RWPE2 (cell line): Measurements from ENCODE around the gene DIDO1.

Source experiments
- ATAC-seq: fragments of 200-7000 bp; cut with Tn5 transposase; 3 replicates; pipeline ENCODE4 v1.9.1; 2021; ENCODE audit warnings: low read depth
- DNase-seq: peaks from one replicate; pipeline ENCODE4 v3.0.0-alpha.2; 2020; ENCODE audit warnings: low spot score
- H3K27ac ChIP-seq: fragments of 450-650 bp; 2 replicates; pipeline ENCODE4 v1.5.1; 2017; ENCODE audit warnings: mild to moderate bottlenecking; ENCODE audit not compliant: poor library complexity, severe bottlenecking
- H3K27me3 ChIP-seq: fragments of 250-450 bp; sonication (Bioruptor Pico); 2 replicates; pipeline ENCODE4 v1.5.1; 2021; ENCODE audit warnings: mild to moderate bottlenecking, moderate library complexity; ENCODE audit not compliant: insufficient read depth, poor library complexity, severe bottlenecking
- H3K36me3 ChIP-seq: fragments of 250-450 bp; sonication (Bioruptor Pico); 2 replicates; pipeline ENCODE4 v1.5.1; 2020; ENCODE audit warnings: low read depth, mild to moderate bottlenecking, moderate library complexity
- H3K4me1 ChIP-seq: fragments of 250-450 bp; sonication (Bioruptor Pico); 2 replicates; pipeline ENCODE4 v1.5.1; 2021; ENCODE audit warnings: mild to moderate bottlenecking, moderate library complexity; ENCODE audit not compliant: insufficient read depth, poor library complexity, severe bottlenecking
- H3K4me3 ChIP-seq: fragments of 250-450 bp; sonication (Bioruptor Pico); 2 replicates; pipeline ENCODE4 v1.5.1; 2021; ENCODE audit warnings: mild to moderate bottlenecking, moderate library complexity; ENCODE audit not compliant: severe bottlenecking
- H3K9me3 ChIP-seq: fragments of 250-450 bp; sonication (Bioruptor Pico); 2 replicates; pipeline ENCODE4 v1.5.1; 2021; ENCODE audit warnings: mild to moderate bottlenecking, moderate library complexity; ENCODE audit not compliant: severe bottlenecking
- TF ChIP-seq, protein P1 (sequence below): fragments of 450-650 bp; IDR thresholded peaks from one replicate; pipeline ENCODE4 v1.5.1; 2017; ENCODE audit warnings: mild to moderate bottlenecking, moderate library complexity; ENCODE audit not compliant: poor library complexity, severe bottlenecking

DIDO1 gene

DNA sequence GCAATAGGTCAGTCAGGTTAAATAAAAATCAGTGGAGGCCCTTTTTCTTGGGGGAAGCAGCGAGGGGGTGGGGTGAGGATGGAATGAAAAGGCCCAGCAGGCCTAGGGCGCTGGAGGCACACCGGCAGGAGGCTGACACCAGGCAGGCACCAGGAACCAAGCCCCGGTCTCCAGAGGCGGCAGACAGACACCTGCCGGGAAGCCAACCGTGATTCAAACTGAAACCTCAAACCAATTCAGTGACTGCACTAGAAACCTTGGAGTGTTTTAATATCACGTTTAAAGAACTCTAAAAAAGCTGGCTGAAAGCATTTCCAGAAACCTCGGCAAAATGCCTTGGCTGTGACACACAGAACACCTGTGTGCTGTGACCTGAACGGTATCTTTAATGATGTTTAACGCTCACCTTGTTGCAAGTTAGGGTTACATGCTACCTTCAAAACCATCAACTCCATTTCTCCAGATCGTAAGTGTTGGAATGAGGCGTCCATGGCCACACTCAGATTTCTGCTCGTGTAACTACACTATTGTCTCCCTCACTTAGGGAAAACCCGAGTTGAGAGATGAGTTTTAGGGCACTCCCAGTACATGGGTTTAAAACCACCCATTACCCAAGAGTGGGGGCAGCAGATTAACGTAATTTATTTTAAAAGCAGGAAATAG lies 27.2 kb downstream of the DIDO1 start:
- H3K4me1 ChIP-seq: peaks cover 15% of the 10 kb centered on the region
- no peak overlapping the region for H3K4me3 ChIP-seq
- TF ChIP-seq, protein P1, sequence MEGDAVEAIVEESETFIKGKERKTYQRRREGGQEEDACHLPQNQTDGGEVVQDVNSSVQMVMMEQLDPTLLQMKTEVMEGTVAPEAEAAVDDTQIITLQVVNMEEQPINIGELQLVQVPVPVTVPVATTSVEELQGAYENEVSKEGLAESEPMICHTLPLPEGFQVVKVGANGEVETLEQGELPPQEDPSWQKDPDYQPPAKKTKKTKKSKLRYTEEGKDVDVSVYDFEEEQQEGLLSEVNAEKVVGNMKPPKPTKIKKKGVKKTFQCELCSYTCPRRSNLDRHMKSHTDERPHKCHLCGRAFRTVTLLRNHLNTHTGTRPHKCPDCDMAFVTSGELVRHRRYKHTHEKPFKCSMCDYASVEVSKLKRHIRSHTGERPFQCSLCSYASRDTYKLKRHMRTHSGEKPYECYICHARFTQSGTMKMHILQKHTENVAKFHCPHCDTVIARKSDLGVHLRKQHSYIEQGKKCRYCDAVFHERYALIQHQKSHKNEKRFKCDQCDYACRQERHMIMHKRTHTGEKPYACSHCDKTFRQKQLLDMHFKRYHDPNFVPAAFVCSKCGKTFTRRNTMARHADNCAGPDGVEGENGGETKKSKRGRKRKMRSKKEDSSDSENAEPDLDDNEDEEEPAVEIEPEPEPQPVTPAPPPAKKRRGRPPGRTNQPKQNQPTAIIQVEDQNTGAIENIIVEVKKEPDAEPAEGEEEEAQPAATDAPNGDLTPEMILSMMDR: no peak
- H3K27me3 ChIP-seq: no peaks in the 10 kb centered on the region
- no peak for ATAC-seq
- peaks cover 60% of the 10 kb centered on the region for H3K36me3 ChIP-seq
- no peaks in the 10 kb centered on the region for H3K9me3 ChIP-seq
- H3K27ac ChIP-seq: no peak overlapping the region
- peak; percentile 76 for DNase-seq

DNA sequence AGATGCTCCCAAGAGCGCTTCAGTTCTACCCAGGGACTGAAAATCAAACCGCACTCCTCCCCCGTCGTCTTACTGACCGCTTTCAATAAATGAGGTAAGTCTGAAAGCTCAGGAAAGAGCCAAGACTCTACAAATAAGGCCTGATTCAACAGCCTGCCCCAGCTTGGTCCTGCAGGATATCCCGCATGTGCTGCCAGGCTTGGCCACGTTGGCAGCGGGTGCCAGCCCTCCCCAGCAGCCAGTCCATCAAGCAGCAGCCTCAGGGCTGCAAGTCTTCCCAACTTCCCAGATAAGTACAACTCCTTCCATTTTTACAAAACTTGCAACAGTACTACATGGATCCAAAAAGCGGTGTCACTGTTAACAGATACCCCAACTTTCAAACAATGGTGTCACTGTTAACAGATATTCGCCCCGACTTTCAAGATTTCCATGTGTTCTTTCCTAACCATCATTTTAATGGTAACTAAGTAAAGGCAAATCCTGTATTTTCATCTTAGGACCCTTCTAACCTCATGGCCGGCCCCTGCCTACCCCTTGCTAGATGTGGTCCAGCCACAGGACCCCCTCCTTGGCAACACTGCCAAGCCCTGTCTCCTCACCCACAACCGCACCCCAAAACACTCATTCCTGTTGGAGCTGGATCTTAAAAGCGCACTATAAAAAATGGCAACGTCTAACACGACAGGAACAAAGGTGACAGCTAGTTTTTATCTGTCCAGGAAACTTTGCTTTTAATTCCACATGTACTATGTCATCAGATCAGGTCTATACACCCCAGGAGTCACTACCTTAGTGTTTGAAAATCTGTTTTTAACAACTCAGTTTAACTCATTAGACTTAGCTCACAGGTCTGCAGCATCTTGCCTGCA lies 28.0 kb downstream of the DIDO1 start:
- Histone ChIP-seq H3K36me3 (peaks cover 60% of the 10 kb centered on the region), H3K27ac (no peak overlapping the region), H3K27me3 (no peaks in the 10 kb centered on the region), H3K4me1 (peaks cover 15% of the 10 kb centered on the region), H3K9me3 (no peaks in the 10 kb centered on the region), H3K4me3 (no peak overlapping the region)
- TF ChIP-seq, protein P1: no peak
- ATAC-seq (no peak), DNase-seq (peak; percentile 77)

DNA sequence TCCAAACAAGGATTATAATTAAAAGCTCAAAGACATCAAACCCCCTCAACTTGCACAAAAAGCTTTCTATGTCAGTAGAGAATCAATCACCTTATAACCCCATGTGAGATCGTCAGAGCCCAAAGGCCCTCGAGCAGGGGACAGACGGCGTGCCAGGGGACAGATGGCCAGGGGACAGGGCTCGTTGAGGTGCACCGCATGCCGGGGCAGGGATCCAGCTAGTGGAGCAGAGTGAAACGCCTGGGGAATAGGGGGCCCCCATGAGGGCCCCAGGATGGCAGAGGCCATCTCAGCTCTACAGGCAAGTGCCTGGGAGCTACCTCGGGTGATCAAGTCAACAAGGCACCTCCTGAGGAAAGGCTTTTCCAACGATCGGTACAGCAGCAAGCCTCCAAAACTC lies 28.6 kb downstream of the DIDO1 start:
- H3K27me3 ChIP-seq: no peaks in the 10 kb centered on the region
- H3K36me3 ChIP-seq: peaks cover 60% of the 10 kb centered on the region
- DNase-seq: peak; percentile 80
- ATAC-seq: no peak
- no peak overlapping the region for H3K4me3 ChIP-seq
- no peak overlapping the region for H3K27ac ChIP-seq
- peaks cover 15% of the 10 kb centered on the region for H3K4me1 ChIP-seq
- no peaks in the 10 kb centered on the region for H3K9me3 ChIP-seq
- TF ChIP-seq, protein P1: no peak

DNA sequence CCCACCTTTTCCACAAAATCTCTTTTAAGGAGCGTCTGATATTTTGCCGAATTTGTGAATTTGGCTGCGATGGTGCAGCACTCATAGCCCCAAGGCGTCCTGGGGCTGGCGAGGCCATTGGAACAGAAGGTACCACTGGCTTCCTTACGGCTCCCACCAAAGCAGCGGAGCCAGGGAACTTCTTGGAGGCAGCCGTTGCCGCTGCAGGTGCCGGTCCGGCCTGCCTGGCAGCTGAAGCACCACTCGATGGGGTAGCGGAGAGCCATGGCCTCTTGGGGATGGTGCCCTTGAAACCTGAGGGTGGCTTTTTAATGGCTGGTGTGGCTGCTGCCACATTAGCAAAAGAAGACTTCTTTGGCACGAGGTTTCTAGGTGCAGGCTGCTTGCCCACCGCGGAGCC lies 29.8 kb downstream of the DIDO1 start:
- TF ChIP-seq, protein P1: no peak
- ATAC-seq (no peak), DNase-seq (peak; percentile 73)
- no peaks in the 10 kb centered on the region for H3K27me3 ChIP-seq
- H3K36me3 ChIP-seq: peaks cover 60% of the 10 kb centered on the region
- peaks cover 15% of the 10 kb centered on the region for H3K4me1 ChIP-seq
- no peaks in the 10 kb centered on the region for H3K9me3 ChIP-seq
- no peak overlapping the region for H3K4me3 ChIP-seq
- no peak overlapping the region for H3K27ac ChIP-seq

DNA sequence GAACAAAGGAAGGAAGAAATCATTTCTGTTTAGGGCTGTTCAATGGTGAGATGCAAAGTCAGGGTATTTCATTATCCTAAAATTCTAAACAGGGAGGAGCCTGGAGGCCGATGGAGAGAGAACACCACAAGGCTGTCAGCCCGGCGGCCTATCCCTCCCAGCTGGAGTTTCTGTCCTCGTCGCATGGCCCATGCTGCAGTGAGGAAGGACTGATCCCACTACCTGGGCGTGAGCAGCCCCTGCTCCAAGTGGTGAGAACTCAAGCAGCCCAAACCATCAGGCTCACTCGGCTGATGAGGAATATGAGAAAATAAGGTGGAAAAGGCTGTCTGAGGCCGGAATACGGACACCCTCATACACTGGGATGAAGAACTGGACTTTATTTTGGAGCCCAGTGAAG lies 30.8 kb downstream of the DIDO1 start:
- Histone ChIP-seq H3K4me3 (no peak overlapping the region), H3K27ac (no peak overlapping the region), H3K36me3 (peaks cover 66% of the 10 kb centered on the region), H3K9me3 (no peaks in the 10 kb centered on the region), H3K27me3 (no peaks in the 10 kb centered on the region), H3K4me1 (peaks cover 13% of the 10 kb centered on the region)
- TF ChIP-seq, protein P1: no peak
- DNase-seq (peak; percentile 77), ATAC-seq (no peak)
